ENCODE data around the gene ZSCAN5B.

ZSCAN5B gene

DNA sequence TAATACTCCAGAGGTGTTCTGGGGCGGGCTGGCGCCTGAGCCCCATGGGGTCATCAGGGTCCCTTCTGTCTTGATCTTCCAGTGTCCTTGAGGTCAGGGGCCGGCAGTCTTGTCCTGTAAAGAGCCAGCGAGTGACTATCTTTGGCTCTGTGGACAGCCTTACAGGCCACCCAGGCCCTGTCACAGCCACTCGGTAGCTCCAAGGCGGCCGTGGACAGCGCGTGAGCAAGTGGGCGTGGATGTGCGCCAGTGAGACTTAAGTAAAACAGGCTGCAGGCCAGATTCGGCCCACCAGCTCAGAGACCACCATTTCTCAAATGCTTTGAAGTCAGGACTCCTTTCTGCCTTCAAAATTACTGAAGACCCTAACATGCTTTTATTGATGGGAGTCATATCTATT, 52.8 kb downstream of the ZSCAN5B start:
- DNase-seq (ENCODE audit: low read depth in 3 of 3): no peak

DNA sequence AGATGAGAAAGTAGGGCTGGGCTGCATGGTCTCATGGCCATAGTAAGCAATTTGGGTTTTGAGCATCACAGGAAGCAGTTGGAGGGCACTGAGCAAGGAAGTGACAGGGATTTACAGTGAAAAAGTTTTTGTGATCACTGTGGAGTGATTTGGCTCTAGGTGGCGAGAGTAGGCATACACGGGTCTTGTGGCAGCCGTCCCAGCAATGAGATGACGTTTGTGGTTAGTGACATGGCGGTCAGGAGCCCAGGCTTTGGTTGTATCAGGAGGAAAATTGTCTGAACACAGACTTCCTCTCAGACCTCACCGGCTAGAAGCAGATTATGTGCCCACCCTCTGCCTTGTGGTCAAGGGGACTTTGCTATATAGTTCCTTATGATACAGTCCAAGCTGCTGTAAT, 53.2 kb downstream of the ZSCAN5B start:
- no peak for DNase-seq (ENCODE audit: low read depth in 3 of 3)

GRCh38 chr19:56142897-56143434, 54.6 kb downstream of the ZSCAN5B start:
- no peak for DNase-seq (ENCODE audit: low read depth in 3 of 3)

DNA sequence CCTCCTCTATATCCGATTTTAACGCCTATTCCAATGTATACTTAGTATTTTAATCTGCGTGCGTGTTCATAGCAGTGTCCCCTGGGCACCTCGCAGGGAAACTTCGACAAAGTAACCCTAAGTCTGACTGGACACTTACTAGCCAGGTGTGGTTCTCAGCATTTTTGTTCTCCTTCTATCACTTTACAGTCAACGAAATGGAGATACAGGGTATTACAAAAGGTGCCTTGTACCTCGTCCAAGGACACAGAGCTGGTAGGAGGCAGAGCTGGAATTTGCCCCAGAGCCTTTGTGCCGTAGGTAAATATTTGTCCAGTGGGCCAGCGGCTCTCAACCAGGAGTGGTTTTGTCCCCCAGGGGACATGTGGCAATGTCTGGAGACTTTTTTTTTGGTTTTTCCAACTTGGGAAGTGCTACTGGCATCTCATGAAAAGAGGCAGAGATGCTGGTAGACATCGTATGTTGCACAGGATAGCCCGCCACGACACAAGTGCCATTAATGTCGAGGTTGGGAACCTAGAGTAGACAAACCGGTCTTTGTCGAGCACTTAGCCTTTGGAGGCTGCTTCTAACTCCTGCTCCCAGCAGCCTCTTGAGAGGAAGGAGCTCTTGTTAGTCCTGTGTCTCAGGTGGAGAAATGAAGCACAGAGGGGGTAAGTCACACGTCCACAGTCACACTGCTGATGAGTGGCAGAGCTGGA, 55.3 kb downstream of the ZSCAN5B start:
- no peak for DNase-seq (ENCODE audit: low read depth in 3 of 3)

GRCh38 chr19:56141417-56141993, 56.1 kb downstream of the ZSCAN5B start:
- DNase-seq (ENCODE audit: low read depth in 3 of 3): no peak

- DNase-seq (ENCODE audit: low read depth in 3 of 3): peak; percentile 96 to 98 (median 98)
Observed at GRCh38 chr19:56140583-56141416, 56.8 kb downstream of the ZSCAN5B start, which contains the start of gene ZNF444. ZNF444 (plus strand) TSS chr19:56141287; CDS start chr19:56146912, 5,625 bp downstream.

GRCh38 chr19:56139847-56140582, 57.6 kb downstream of the ZSCAN5B start:
- no peak for DNase-seq (ENCODE audit: low read depth in 3 of 3)
